ENCODE results near the gene FAXC.

DNA sequence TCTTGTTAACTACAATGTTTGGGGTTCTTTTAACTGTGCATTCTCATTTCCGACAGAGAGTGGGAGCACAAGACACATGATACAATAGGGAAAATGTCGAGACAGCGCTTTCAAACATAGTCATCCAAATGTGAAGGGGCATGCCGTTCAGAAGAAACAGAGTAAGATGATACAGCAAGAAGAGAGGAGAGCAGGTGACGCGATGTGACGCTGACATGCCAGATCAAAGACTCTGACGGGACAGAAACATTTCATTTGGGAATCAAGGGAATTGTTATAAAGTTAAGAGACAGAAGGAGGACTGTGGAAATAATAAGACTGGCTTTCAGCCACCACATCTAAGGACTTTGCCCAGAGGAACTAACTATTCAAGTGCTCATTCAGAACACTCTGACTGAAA lies 117.4 kb downstream of the FAXC start:
- TF ChIP-seq POLR2AphosphoS5 (IDR thresholded peaks at IDR 0.05): no peak
- TF ChIP-seq, protein P1, sequence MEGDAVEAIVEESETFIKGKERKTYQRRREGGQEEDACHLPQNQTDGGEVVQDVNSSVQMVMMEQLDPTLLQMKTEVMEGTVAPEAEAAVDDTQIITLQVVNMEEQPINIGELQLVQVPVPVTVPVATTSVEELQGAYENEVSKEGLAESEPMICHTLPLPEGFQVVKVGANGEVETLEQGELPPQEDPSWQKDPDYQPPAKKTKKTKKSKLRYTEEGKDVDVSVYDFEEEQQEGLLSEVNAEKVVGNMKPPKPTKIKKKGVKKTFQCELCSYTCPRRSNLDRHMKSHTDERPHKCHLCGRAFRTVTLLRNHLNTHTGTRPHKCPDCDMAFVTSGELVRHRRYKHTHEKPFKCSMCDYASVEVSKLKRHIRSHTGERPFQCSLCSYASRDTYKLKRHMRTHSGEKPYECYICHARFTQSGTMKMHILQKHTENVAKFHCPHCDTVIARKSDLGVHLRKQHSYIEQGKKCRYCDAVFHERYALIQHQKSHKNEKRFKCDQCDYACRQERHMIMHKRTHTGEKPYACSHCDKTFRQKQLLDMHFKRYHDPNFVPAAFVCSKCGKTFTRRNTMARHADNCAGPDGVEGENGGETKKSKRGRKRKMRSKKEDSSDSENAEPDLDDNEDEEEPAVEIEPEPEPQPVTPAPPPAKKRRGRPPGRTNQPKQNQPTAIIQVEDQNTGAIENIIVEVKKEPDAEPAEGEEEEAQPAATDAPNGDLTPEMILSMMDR (IDR thresholded peaks at IDR 0.05 in 8 of 11, conservative IDR thresholded peaks at IDR 0.05 in 3 of 11): no peak
